Activated T-cell treated with anti-CD3 and anti-CD28 coated beads, Interleukin-2, amount 50 U/mL, for 24 hours (primary cell): ENCODE results near the gene SSTR5.

Source experiments
- DNase-seq: peaks from one replicate; pipeline ENCODE4 v3.0.0-alpha.2; 2020
- H3K27ac Mint-ChIP-seq: 2 replicates; pipeline ENCODE4 v1.8.0; 2020; ENCODE audit warnings: mild to moderate bottlenecking, mixed read lengths
- H3K27me3 Mint-ChIP-seq: 2 replicates; pipeline ENCODE4 v1.8.0; 2020; ENCODE audit warnings: mixed read lengths
- H3K36me3 Mint-ChIP-seq: 2 replicates; pipeline ENCODE4 v1.8.0; 2020; ENCODE audit warnings: low read depth, mixed read lengths
- H3K4me1 Mint-ChIP-seq: 2 replicates; pipeline ENCODE4 v1.8.0; 2020; ENCODE audit warnings: low read depth, mixed read lengths
- H3K4me3 Mint-ChIP-seq: 2 replicates; pipeline ENCODE4 v1.8.0; 2020; ENCODE audit warnings: mild to moderate bottlenecking, moderate library complexity, mixed read lengths
- H3K9me3 Mint-ChIP-seq: 2 replicates; pipeline ENCODE4 v1.8.0; 2020; ENCODE audit warnings: mixed read lengths

Gene SSTR5

GRCh38 chr16:1070084-1070863 lies 2.3 kb upstream of the SSTR5 start:
- DNase-seq: no peak
- Mint-ChIP-seq H3K27ac (no peak overlapping the region), H3K4me1 (no peaks in the 10 kb centered on the region), H3K4me3 (no peak overlapping the region), H3K27me3 (peaks cover 57% of the 10 kb centered on the region), H3K36me3 (no peaks in the 10 kb centered on the region), H3K9me3 (no peaks in the 10 kb centered on the region)

DNA sequence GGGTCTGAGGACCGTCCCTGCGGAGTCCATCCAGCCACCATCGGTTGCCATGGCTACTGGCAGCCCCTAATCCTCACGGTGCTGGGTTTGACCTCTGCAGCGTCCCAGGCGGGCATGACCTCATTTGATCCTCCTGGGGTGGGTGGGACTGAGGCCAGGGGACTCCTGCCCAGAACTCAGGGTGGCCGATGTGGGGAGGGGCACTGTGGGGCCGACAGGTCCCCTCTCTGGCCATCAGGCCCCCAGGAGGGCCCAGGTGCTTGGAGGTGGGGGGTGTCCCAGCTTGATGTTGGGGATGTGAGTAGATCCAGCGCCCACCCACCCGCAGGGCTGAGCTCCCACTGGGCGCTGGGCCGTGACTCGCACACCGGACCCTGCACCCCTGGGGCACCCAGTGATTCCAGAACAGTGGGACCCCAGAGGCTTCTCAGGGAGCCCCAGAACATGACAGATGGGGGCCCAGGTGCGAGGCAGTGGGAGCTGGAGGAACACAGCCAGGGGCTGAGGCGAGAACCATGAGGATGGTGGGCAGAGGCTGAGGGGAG lies 1.6 kb upstream of the SSTR5 start:
- Mint-ChIP-seq H3K36me3 (no peaks in the 10 kb centered on the region), H3K9me3 (no peaks in the 10 kb centered on the region), H3K27me3 (peaks cover 50% of the 10 kb centered on the region), H3K4me1 (no peaks in the 10 kb centered on the region), H3K4me3 (no peak overlapping the region), H3K27ac (no peak overlapping the region)
- DNase-seq: no peak

DNA sequence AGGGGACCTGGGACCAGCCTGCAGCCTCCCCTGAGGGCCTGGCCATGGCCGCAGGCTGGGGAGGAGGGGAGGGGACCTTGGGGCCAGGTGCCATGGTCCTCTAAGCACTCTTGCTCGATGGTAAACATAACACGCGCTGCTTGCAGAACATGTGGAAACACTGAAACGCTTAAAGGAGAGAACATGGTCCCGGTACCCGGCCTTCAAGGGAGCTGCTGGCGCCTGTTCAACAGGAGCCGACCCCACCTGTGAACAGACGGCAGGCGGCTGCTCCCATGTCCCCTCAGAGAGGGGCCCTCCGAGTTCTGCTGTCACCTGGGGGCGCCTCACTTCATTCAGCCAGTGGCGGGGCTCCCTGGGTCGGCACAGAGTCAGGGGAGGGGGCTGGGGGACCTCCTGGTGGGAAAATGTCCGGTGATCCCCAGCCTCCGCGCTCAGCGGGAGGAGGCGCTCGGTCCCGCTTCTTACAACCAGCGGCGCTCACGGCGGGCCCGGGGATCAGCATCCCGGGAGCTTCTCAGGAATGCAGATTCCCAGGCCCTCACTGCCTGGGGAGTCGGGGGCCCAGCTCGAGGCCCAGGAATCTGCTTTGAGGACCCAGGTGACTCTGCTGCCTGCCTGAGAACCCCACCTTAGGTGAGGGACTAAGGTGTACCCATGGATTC lies 854 bp upstream of the SSTR5 start:
- H3K27me3 Mint-ChIP-seq: peaks cover 50% of the 10 kb centered on the region
- no peaks in the 10 kb centered on the region for H3K4me1 Mint-ChIP-seq
- no peak for DNase-seq
- H3K9me3 Mint-ChIP-seq: no peaks in the 10 kb centered on the region
- H3K36me3 Mint-ChIP-seq: no peaks in the 10 kb centered on the region
- no peak overlapping the region for H3K27ac Mint-ChIP-seq
- H3K4me3 Mint-ChIP-seq: no peak overlapping the region

GRCh38 chr16:1073262-1073558 lies 663 bp downstream of the SSTR5 start:
- H3K4me1 Mint-ChIP-seq: no peaks in the 10 kb centered on the region
- no peak overlapping the region for H3K27ac Mint-ChIP-seq
- H3K36me3 Mint-ChIP-seq: no peaks in the 10 kb centered on the region
- DNase-seq: no peak
- H3K27me3 Mint-ChIP-seq: peaks cover 48% of the 10 kb centered on the region
- no peak overlapping the region for H3K4me3 Mint-ChIP-seq
- no peaks in the 10 kb centered on the region for H3K9me3 Mint-ChIP-seq

DNA sequence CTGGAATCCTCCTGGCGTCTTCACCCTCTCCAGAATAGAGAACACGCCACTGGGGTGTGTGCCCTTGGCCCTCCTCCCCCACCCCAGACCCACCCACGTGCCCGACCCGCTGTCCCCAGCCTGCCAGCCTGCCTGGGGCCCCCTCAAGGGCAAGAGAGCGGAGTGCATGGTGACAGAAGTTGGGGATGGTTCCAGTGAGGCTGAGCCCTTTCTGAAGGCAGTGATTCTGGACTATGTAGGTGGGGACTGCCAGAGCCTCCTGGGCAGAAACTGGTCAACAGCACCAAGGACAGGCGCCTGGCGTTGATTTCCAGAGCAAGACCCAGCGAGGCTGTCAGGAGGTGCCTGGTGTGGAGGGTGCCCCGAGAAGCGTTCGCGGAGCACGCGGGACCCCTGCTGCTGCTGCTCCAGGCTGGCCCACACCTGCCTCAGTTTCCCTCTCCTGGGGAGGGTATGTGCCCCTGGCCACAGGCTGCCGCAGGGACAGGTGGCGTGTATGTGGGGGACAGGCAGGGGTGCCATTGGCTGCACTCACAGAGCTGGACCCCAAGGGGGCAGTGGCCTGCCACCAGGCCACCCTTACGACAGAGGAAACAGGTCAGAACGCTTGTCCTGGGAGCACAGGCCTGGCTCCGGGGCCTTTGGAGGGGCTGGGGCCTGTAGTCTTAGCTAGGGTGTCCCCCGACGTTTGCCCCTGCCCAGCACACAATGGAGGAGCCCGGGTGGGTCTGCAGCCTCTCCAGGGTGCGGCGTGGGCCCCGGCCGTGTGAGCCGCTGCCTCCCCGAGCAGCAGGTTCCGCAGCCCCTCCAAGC lies 1.2 kb downstream of the SSTR5 start:
- Mint-ChIP-seq H3K27me3 (peaks cover 44% of the 10 kb centered on the region), H3K4me3 (no peak overlapping the region), H3K36me3 (no peaks in the 10 kb centered on the region), H3K9me3 (no peaks in the 10 kb centered on the region), H3K4me1 (no peaks in the 10 kb centered on the region), H3K27ac (no peak overlapping the region)
- no peak for DNase-seq

- no peaks in the 10 kb centered on the region for H3K9me3 Mint-ChIP-seq
- no peaks in the 10 kb centered on the region for H3K4me1 Mint-ChIP-seq
- no peak for DNase-seq
- no peaks in the 10 kb centered on the region for H3K36me3 Mint-ChIP-seq
- H3K27ac Mint-ChIP-seq: no peak overlapping the region
- no peak overlapping the region for H3K4me3 Mint-ChIP-seq
- H3K27me3 Mint-ChIP-seq: peaks cover 46% of the 10 kb centered on the region
Measured at GRCh38 chr16:1074379-1074649, 1.8 kb downstream of the SSTR5 start.

GRCh38 chr16:1075546-1075945 lies 3.0 kb downstream of the SSTR5 start:
- no peak for DNase-seq

DNA sequence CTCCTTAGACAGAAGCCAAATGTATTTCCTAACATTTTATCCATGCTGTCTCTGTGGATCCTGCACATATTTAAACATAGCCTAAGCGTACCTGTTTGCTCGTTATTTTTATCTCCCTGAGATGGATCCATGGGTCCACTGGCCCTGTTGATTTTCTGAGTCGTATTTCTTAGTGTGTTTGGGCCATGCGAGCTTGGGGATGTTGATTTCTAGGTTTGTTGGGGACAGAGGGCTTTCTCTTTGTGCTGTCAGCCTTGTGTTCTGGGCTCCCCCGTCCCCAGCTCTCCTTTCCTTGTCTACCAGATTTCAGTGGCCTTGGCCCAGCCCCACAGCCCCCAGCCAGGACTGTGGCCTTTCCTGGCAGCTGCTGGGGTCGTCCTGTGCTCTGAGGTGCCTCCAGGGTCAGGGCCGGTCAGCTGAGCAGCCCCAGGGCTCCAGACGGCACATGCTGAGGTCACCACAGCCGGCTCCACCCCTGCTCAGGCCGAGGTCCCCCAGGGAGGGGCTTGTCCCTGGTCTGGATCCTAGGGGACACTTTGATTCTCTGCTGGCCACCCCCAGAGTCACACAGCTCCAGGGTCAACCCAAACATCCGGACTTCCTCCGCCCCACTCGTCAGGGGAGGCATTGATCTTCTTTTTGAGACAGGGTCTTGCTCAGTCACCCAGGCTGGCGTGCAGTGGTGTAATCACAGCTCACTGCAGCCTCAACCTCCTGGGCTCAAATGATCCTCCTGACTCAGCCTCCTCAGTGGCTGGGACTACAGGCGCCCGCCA lies 4.4 kb downstream of the SSTR5 start:
- no peak overlapping the region for H3K4me3 Mint-ChIP-seq

More at GRCh38 chr16:1075546-1075945, 3.0 kb downstream of the SSTR5 start:
- Mint-ChIP-seq H3K9me3 (no peaks in the 10 kb centered on the region), H3K4me3 (no peak overlapping the region), H3K27ac (no peak overlapping the region), H3K4me1 (no peaks in the 10 kb centered on the region), H3K27me3 (peaks cover 45% of the 10 kb centered on the region), H3K36me3 (no peaks in the 10 kb centered on the region)

DNA sequence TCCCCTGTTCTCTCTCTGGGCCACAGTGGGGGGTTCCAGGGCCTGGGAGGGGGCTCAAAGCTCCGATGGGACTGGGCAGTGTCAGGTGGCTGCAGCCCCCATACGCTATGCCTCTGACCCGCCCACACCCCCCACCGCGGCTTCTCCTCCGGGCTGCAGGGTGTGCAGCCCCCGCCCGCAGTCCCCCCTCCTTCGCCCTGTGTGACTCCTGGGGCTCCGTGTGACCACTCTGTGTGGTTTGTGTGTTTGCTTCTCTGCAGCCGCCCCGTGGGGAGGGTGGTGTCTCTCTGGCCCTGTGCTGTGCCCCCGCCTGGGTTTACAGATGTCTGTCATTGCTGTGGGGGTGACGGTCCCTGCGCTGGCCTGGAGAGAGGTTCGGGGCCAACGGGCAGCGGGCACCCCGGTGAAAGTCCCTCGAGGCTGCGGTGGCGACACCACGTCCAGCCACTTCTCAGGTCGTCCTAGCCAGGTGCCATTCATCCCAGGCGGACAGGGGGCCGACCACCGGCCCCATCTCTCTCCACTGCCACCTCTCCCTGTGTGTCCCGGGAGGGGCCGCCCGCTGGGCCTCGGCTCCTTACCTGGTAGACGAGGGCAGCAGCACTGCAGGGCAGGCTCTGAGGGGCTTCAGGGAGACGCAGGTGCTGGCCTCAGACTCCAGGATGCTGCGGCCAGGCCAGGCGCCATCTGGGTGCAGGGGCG lies 5.5 kb downstream of the SSTR5 start:
- Mint-ChIP-seq H3K4me3 (no peak overlapping the region), H3K27me3 (peaks cover 47% of the 10 kb centered on the region), H3K9me3 (no peaks in the 10 kb centered on the region), H3K27ac (no peak overlapping the region), H3K36me3 (no peaks in the 10 kb centered on the region), H3K4me1 (no peaks in the 10 kb centered on the region)
- DNase-seq: no peak

More for the DNA sequence above, 4.4 kb downstream of the SSTR5 start:
- Mint-ChIP-seq H3K27ac (no peak overlapping the region), H3K4me1 (no peaks in the 10 kb centered on the region), H3K27me3 (peaks cover 44% of the 10 kb centered on the region), H3K9me3 (no peaks in the 10 kb centered on the region), H3K36me3 (no peaks in the 10 kb centered on the region)
- no peak for DNase-seq

GRCh38 chr16:1078579-1079021 lies 6.1 kb downstream of the SSTR5 start:
- H3K27ac Mint-ChIP-seq: no peak overlapping the region
- no peaks in the 10 kb centered on the region for H3K4me1 Mint-ChIP-seq
- no peaks in the 10 kb centered on the region for H3K9me3 Mint-ChIP-seq
- H3K36me3 Mint-ChIP-seq: no peaks in the 10 kb centered on the region
- DNase-seq: no peak
- peaks cover 44% of the 10 kb centered on the region for H3K27me3 Mint-ChIP-seq
- H3K4me3 Mint-ChIP-seq: no peak overlapping the region

GRCh38 chr16:1079341-1079740 lies 6.8 kb downstream of the SSTR5 start:
- Mint-ChIP-seq H3K27ac (no peak overlapping the region), H3K4me1 (no peaks in the 10 kb centered on the region), H3K4me3 (no peak overlapping the region), H3K27me3 (peaks cover 49% of the 10 kb centered on the region), H3K9me3 (no peaks in the 10 kb centered on the region), H3K36me3 (no peaks in the 10 kb centered on the region)
- no peak for DNase-seq

DNA sequence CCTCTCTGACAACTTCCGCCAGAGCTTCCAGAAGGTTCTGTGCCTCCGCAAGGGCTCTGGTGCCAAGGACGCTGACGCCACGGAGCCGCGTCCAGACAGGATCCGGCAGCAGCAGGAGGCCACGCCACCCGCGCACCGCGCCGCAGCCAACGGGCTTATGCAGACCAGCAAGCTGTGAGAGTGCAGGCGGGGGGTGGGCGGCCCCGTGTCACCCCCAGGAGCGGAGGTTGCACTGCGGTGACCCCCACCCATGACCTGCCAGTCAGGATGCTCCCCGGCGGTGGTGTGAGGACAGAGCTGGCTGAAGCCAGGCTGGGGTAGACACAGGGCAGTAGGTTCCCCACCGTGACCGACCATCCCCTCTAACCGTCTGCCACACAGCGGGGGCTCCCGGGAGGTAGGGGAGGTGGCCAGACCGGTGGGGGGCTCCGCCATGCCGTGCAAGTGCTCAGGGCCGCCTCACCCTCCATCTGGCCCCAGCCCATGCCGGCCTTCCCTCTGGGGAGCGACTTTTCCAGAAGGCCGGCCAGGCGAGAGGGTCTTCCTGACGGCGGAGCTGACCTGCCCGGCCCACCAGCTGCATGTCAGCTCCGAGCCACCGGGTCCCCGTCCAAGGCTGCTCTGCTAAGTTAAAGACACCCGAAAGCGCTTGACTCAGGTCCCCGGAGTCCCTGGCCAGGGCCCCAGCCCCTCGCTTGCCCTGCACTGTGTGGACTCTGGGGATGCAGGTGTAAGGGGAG lies 7.4 kb downstream of the SSTR5 start:
- peaks cover 3% of the 10 kb centered on the region for H3K9me3 Mint-ChIP-seq
- no peaks in the 10 kb centered on the region for H3K4me1 Mint-ChIP-seq
- no peaks in the 10 kb centered on the region for H3K36me3 Mint-ChIP-seq
- DNase-seq: no peak
- no peak overlapping the region for H3K4me3 Mint-ChIP-seq
- peaks cover 45% of the 10 kb centered on the region for H3K27me3 Mint-ChIP-seq
- H3K27ac Mint-ChIP-seq: no peak overlapping the region
